Smooth muscle cell (in vitro differentiated cells): Measurements from ENCODE around the gene AFAP1L1. TPM values are rescaled to one million over a fixed set of nuclear protein-coding genes. Genes with fewer than 3 reads are reported as not detected.

ENCODE experiments used
- DNase-seq: peaks from one replicate; lab custom pipeline; 2025; ENCODE audit not compliant: unreplicated experiment; lab: John Stamatoyannopoulos, UW
- H2AFZ ChIP-seq: fragments of 200-600 bp; sonication (generic); 2 replicates; pipeline ENCODE4 v1.6.0; 2016; ENCODE audit warnings: antibody characterized with exemption, low read depth, mild to moderate bottlenecking
- H3F3A ChIP-seq: fragments of 200-600 bp; sonication (generic); 2 replicates; pipeline ENCODE4 v1.6.0; 2017; ENCODE audit warnings: antibody characterized with exemption, low read depth
- H3K27ac ChIP-seq: fragments of 200-600 bp; sonication (generic); 2 replicates; pipeline ENCODE4 v1.5.1; 2016; ENCODE audit warnings: low read depth, mild to moderate bottlenecking
- H3K27me3 ChIP-seq: fragments of 200-600 bp; sonication (generic); 2 replicates; pipeline ENCODE4 v1.6.1; 2016; ENCODE audit warnings: low read depth, mild to moderate bottlenecking
- H3K36me3 ChIP-seq: fragments of 200-600 bp; sonication (generic); 2 replicates; pipeline ENCODE4 v1.5.1; 2016; ENCODE audit warnings: low read depth
- H3K4me1 ChIP-seq: fragments of 200-600 bp; sonication (generic); 2 replicates; pipeline ENCODE4 v1.5.1; 2016; ENCODE audit warnings: low read depth
- H3K4me2 ChIP-seq: fragments of 200-600 bp; sonication (generic); 2 replicates; pipeline ENCODE4 v1.6.0; 2016; ENCODE audit warnings: mild to moderate bottlenecking
- H3K4me3 ChIP-seq: fragments of 200-600 bp; sonication (generic); 2 replicates; pipeline ENCODE4 v1.5.1; 2016; ENCODE audit warnings: mild to moderate bottlenecking
- H3K79me2 ChIP-seq: fragments of 200-600 bp; sonication (generic); 2 replicates; pipeline ENCODE4 v1.6.0; 2016; ENCODE audit warnings: low read depth, mild to moderate bottlenecking
- H3K9ac ChIP-seq: fragments of 200-600 bp; sonication (generic); 2 replicates; pipeline ENCODE4 v1.6.0; 2016; ENCODE audit warnings: low read depth
- H3K9me3 ChIP-seq: fragments of 200-600 bp; sonication (generic); replicated peaks from 2 replicates; pipeline ENCODE4 v1.5.1; 2016; ENCODE audit warnings: low read depth
- H4K20me1 ChIP-seq: fragments of 200-600 bp; sonication (generic); 2 replicates; pipeline ENCODE4 v1.6.0; 2016; ENCODE audit warnings: low read depth
- WGBS: methylation state at CpG from one replicate; pipeline ENCODE4 v1.1.7; 2016; ENCODE audit warnings: low lambda C conversion rate; 5-methylcytosine and 5-hydroxymethylcytosine counted together
- polyA plus RNA-seq: library from polyadenylated mRNA; unstranded; fragments of >200 nt; fragmentation: Nextera tagmentation; extraction: Ambion mirVana; gene quantifications from 2 replicates; pipeline ENCODE4 v1.2.1, GENCODE V29; 2016
- total RNA-seq: library from RNA; depleted of rRNA; stranded (reverse); fragments of >200 nt; gene quantifications from 2 replicates; pipeline ENCODE4 v1.2.3, GENCODE V29; 2014
- TF ChIP-seq, protein P1 (sequence below): fragments of 200-600 bp; sonication (generic); IDR thresholded peaks from 2 replicates; pipeline ENCODE4 v1.5.1; 2017; ENCODE audit warnings: borderline replicate concordance, mild to moderate bottlenecking, antibody characterized with exemption; ENCODE audit not compliant: insufficient read depth, poor library complexity, severe bottlenecking

Gene AFAP1L1
- total and polyA plus RNA-seq, 2 experiments from 2014 or later = 0.59 to 2.3 TPM

DNA sequence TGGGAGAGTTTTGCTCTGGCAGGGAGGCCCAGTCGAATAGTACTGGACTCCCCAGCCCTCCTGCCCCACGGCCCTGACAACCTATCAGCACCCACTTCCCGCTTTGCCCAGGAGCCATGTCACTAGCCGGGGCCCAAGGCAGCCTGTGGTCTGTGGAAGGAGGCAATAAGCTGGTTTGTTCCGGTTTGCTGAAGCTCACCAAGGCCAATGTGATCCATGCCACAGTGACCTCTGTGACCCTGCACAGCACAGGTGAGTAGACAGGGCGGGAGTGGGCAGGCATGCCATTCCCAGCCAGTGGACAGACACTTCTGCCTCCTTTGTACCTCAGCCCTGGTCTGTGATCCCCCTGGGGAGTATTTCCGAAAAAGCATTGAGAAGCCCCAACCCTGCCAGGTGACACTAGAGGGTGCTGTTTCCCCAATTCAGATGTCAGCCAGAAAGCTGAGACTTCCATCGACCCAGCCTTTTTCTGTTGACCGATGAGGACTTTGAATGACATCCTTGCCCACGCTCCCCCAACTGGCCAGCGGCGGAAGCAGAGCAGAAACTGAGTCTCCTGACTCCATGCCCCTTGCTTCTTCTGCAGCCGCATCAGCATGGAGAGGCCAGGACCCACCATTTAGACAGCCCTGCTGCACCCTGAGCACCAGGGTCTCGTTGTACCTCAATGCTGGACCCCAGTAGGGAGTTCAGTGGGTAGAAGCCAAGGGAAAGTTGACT, 95.8 kb downstream of the AFAP1L1 start:
- Histone ChIP-seq H3K4me2 (no peak overlapping the region), H2AFZ (no peak overlapping the region), H3K27me3 (no peaks in the 10 kb centered on the region), H3K9me3 (no peaks in the 10 kb centered on the region), H3K27ac (no peak overlapping the region), H3K36me3 (no peaks in the 10 kb centered on the region), H3K4me1 (no peaks in the 10 kb centered on the region), H3K4me3 (no peak overlapping the region), H3K9ac (no peak overlapping the region), H4K20me1 (no peaks in the 10 kb centered on the region), H3F3A (no peaks in the 10 kb centered on the region), H3K79me2 (no peaks in the 10 kb centered on the region)
- WGBS = 39% methylated on average over 14 of the region's 14 CpGs
- DNase-seq = no peak
- TF ChIP-seq, protein P1, sequence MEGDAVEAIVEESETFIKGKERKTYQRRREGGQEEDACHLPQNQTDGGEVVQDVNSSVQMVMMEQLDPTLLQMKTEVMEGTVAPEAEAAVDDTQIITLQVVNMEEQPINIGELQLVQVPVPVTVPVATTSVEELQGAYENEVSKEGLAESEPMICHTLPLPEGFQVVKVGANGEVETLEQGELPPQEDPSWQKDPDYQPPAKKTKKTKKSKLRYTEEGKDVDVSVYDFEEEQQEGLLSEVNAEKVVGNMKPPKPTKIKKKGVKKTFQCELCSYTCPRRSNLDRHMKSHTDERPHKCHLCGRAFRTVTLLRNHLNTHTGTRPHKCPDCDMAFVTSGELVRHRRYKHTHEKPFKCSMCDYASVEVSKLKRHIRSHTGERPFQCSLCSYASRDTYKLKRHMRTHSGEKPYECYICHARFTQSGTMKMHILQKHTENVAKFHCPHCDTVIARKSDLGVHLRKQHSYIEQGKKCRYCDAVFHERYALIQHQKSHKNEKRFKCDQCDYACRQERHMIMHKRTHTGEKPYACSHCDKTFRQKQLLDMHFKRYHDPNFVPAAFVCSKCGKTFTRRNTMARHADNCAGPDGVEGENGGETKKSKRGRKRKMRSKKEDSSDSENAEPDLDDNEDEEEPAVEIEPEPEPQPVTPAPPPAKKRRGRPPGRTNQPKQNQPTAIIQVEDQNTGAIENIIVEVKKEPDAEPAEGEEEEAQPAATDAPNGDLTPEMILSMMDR = peak; percentile 79

DNA sequence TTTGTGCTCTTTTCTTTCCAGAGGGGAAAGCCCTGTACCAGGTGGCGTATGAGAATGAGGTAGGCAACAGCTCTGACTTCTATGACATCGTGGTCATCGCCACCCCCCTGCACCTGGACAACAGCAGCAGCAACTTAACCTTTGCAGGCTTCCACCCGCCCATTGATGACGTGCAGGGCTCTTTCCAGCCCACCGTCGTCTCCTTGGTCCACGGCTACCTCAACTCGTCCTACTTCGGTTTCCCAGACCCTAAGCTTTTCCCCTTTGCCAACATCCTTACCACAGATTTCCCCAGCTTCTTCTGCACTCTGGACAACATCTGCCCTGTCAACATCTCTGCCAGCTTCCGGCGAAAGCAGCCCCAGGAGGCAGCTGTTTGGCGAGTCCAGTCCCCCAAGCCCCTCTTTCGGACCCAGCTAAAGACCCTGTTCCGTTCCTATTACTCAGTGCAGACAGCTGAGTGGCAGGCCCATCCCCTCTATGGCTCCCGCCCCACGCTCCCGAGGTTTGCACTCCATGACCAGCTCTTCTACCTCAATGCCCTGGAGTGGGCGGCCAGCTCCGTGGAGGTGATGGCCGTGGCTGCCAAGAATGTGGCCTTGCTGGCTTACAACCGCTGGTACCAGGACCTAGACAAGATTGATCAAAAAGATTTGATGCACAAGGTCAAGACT, 96.5 kb downstream of the AFAP1L1 start:
- Histone ChIP-seq H3K4me1 (no peaks in the 10 kb centered on the region), H3K4me3 (no peak overlapping the region), H3K79me2 (no peaks in the 10 kb centered on the region), H3K9ac (no peak overlapping the region), H3K36me3 (no peaks in the 10 kb centered on the region), H3K9me3 (no peaks in the 10 kb centered on the region), H3K27me3 (no peaks in the 10 kb centered on the region), H3K27ac (no peak overlapping the region), H2AFZ (no peak overlapping the region), H3K4me2 (no peak overlapping the region), H3F3A (no peaks in the 10 kb centered on the region), H4K20me1 (no peaks in the 10 kb centered on the region)
- TF ChIP-seq, protein P1 = no peak
- WGBS = 90% methylated on average over 22 of the region's 22 CpGs
- no peak for DNase-seq

DNA sequence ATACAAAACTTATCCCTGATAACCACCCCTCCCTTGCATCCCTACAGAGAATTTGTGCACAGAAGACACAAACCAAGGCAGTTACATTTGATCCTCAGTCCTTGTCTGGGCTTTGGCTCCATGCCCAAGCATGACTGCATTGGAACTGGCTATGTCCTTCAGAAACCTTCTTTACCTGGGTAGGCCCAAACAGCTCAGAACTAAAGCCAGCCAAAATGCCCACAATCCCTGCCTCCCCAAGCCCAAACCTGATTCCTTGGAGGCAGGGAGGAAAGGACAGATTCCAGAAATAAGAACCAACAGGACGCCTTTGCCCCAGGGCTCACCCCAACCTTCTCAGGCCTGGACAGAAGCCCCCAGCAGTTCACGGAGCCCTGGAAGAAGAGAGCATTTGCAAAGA, 99.2 kb downstream of the AFAP1L1 start:
- DNase-seq = no peak
- Histone ChIP-seq H3K27ac (no peak overlapping the region), H3K36me3 (no peaks in the 10 kb centered on the region), H4K20me1 (no peaks in the 10 kb centered on the region), H3K9me3 (no peaks in the 10 kb centered on the region), H3K27me3 (no peaks in the 10 kb centered on the region), H3F3A (no peaks in the 10 kb centered on the region), H3K9ac (no peak overlapping the region), H3K4me3 (no peak overlapping the region), H3K4me2 (no peak overlapping the region), H2AFZ (no peak overlapping the region), H3K4me1 (no peaks in the 10 kb centered on the region), H3K79me2 (no peaks in the 10 kb centered on the region)
- TF ChIP-seq, protein P1 = no peak
- WGBS = 75% methylated on average over 2 of the region's 2 CpGs
